ENCODE data around the gene HSPA4L. TPM values are rescaled to one million over a fixed set of nuclear protein-coding genes. Genes with fewer than 3 reads are reported as not detected.

Gene HSPA4L
- total RNA-seq, 2 donors from 2014 or later, result 4.9 to 5.4 TPM

DNA sequence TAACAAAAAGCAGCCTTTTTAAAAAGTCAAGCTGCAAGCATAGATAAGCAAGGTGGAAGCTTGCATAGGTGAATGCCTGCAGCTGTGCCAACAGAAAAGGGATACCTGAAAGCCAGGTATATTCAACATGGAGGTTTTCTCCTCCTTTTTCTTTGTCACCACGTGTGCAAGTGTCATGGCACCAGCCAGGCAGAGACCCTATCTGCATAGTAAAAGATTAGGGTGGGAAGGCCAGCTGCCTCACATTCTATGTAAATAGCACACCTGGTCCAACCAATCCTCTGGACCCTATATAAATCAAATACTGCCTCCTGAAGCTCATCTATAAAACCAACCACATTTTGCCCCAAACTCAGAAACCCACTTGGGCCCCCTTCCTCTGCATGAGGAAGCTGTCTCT, 70.5 kb downstream of the HSPA4L start:
- peaks cover 0 to 10% of the 10 kb centered on the region in 2 donors for H3K4me1 ChIP-seq
- no peak for DNase-seq (ENCODE audit: low spot score)
- peaks cover 3 to 40% of the 10 kb centered on the region in 2 donors for H3K9me3 ChIP-seq
- TF ChIP-seq CTCF (IDR thresholded peaks at IDR 0.05), result no peak
- no peaks in the 10 kb centered on the region for H3K36me3 ChIP-seq
- no peak overlapping the region for H3K4me3 ChIP-seq
- H3K27ac ChIP-seq, result no peak overlapping the region
- H3K27me3 ChIP-seq, result no peaks in the 10 kb centered on the region

GRCh38 chr4:127856196-127856812, 74.2 kb downstream of the HSPA4L start:
- Histone ChIP-seq H3K9me3 (peaks cover 0 to 12% of the 10 kb centered on the region in 2 donors), H3K27me3 (no peaks in the 10 kb centered on the region), H3K4me1 (peaks cover 0 to 10% of the 10 kb centered on the region in 2 donors), H3K4me3 (no peak overlapping the region), H3K36me3 (no peaks in the 10 kb centered on the region), H3K27ac (no peak overlapping the region)
- no peak for TF ChIP-seq CTCF (IDR thresholded peaks at IDR 0.05)
- no peak for DNase-seq (ENCODE audit: low spot score)

GRCh38 chr4:127856813-127857447, 74.8 kb downstream of the HSPA4L start:
- no peak overlapping the region for H3K27ac ChIP-seq
- no peak for TF ChIP-seq CTCF (IDR thresholded peaks at IDR 0.05)

DNA sequence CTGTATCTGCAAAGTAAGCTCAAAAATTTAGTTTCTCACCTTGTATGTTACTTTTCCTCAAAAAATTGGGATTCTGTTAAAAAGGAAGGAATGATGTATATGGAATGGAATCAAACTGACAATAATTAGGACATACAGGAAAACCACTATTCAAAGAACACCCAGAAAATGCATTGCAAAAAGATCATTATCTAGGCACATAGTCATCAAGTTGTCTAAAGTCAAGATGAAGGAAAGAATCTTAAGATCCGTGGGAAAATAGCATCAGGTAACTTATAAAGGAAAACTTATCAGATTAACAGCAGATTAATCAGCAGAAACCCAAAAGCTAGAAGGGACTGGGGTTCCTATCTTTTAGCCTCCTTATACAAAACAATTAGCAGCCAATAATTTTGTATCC, 75.5 kb downstream of the HSPA4L start:
- Histone ChIP-seq H3K4me3 (no peak overlapping the region), H3K9me3 (peaks cover 0 to 11% of the 10 kb centered on the region in 2 donors), H3K36me3 (no peaks in the 10 kb centered on the region), H3K4me1 (peaks cover 0 to 10% of the 10 kb centered on the region in 2 donors), H3K27me3 (no peaks in the 10 kb centered on the region), H3K27ac (no peak overlapping the region)
- no peak for DNase-seq (ENCODE audit: low spot score)
- TF ChIP-seq CTCF (IDR thresholded peaks at IDR 0.05), result no peak

More at GRCh38 chr4:127856813-127857447, 74.8 kb downstream of the HSPA4L start:
- Histone ChIP-seq H3K27me3 (no peaks in the 10 kb centered on the region), H3K36me3 (no peaks in the 10 kb centered on the region), H3K9me3 (peaks cover 0 to 11% of the 10 kb centered on the region in 2 donors), H3K4me3 (no peak overlapping the region), H3K4me1 (peaks cover 0 to 10% of the 10 kb centered on the region in 2 donors)
- DNase-seq (ENCODE audit: low spot score), result no peak

- Histone ChIP-seq H3K27me3 (no peaks in the 10 kb centered on the region), H3K4me3 (no peak overlapping the region), H3K27ac (no peak overlapping the region), H3K36me3 (no peaks in the 10 kb centered on the region), H3K9me3 (no peaks in the 10 kb centered on the region), H3K4me1 (peaks cover 0 to 13% of the 10 kb centered on the region in 2 donors)
- no peak for DNase-seq (ENCODE audit: low spot score)
- no peak for TF ChIP-seq CTCF (IDR thresholded peaks at IDR 0.05)
These were observed 86.1 kb downstream of the HSPA4L start for GRCh38 chr4:127868196-127868595.

Data from right atrium auricular region (tissue), 2 donors.